K562 (cell line): Measurements from ENCODE around the gene FUZ. TPM values are rescaled to one million over a fixed set of nuclear protein-coding genes. Genes with fewer than 3 reads are reported as not detected.

Source experiments
- ATAC-seq: fragments of 200-7000 bp; cut with Tn5 transposase; 3 replicates; pipeline ENCODE4 v1.9.1; 2020; ENCODE audit warnings: moderate library complexity
- BruUV-seq: library from RNA; stranded (reverse); fragments of 400-500 nt; replicated peaks from 2 replicates; lab custom pipeline; 2021; lab: Mats Ljungman, UMichigan
- CTCF ChIA-PET: fragments of 300-600 bp; formaldehyde crosslinking; extraction: SDS; loops from one replicate; lab custom pipeline; 2021; ENCODE audit warnings: low intra/inter-chr PET ratio; lab: Yijun Ruan, JAX
- POLR2A ChIA-PET: fragments of 300-600, 350-650 bp; sonication (Branson Sonifier 250); formaldehyde crosslinking; extraction: SDS; loops from one replicate; lab custom pipeline; 2021; ENCODE audit warnings: antibody characterized with exemption, inconsistent platforms; lab: Yijun Ruan, JAX
- DNase-seq, 4 experiments: peaks; one replicate each; pipeline versions ENCODE4 v3.0.0 to v3.0.0-alpha.2; 2011 to 2018; ENCODE audit warnings: low spot score in 3 of 4, mixed read lengths in 3 of 4; ENCODE audit errors: extremely low read depth in 1 of 4
- FAIRE-seq: peaks from 2 replicates; lab custom pipeline; 2011; peaks lifted over from hg19 to GRCh38; lab: Jason Lieb, UNC
- H2AFZ ChIP-seq: 2 replicates; pipeline ENCODE4 v1.6.0; 2011; ENCODE audit warnings: low read depth, low read length, control low read depth, inconsistent platforms
- H3K27ac ChIP-seq: fragments of 200-600 bp; 3 replicates; pipeline ENCODE4 v1.8.0; 2011; ENCODE audit warnings: low read depth, mild to moderate bottlenecking, control low read depth, inconsistent platforms, low read length, moderate library complexity, mixed read lengths; ENCODE audit errors: extremely low read depth
- H3K27me3 ChIP-seq, 2 experiments: fragments of 300-600 bp in 1 of 2; 2 replicates in 1 of 2; 3 replicates in 1 of 2; pipeline versions ENCODE4 v1.6.0 to v1.8.0; 2011; ENCODE audit warnings: inconsistent platforms in 2 of 2, low read length in 2 of 2, mild to moderate bottlenecking in 1 of 2, mixed read lengths in 1 of 2, moderate library complexity in 1 of 2; ENCODE audit not compliant: control insufficient read depth in 2 of 2, insufficient read depth in 2 of 2
- H3K36me3 ChIP-seq: fragments of 300-600 bp; 3 replicates; pipeline ENCODE4 v1.8.0; 2011; ENCODE audit warnings: mild to moderate bottlenecking, low read length, inconsistent platforms; ENCODE audit not compliant: control insufficient read depth, insufficient read depth
- H3K4me1 ChIP-seq, 2 experiments: fragments of 200-600 bp in 1 of 2; replicated peaks in 1 of 2; 2 replicates in 1 of 2; 3 replicates in 1 of 2; pipeline versions ENCODE4 v1.5.1 to v1.8.0; 2011; ENCODE audit warnings: inconsistent platforms in 2 of 2, low read length in 2 of 2, mild to moderate bottlenecking in 1 of 2, mixed read lengths in 1 of 2, moderate library complexity in 1 of 2; ENCODE audit not compliant: control insufficient read depth in 2 of 2, insufficient read depth in 2 of 2
- H3K4me2 ChIP-seq: 2 replicates; pipeline ENCODE4 v1.6.1; 2011; ENCODE audit warnings: low read length, control low read depth, inconsistent platforms, mixed read lengths; ENCODE audit not compliant: insufficient read depth
- H3K4me3 ChIP-seq: fragments of 200-600 bp; sonication (generic), shearing (Covaris generic); 2 replicates; pipeline ENCODE4 v1.5.1; 2016; ENCODE audit warnings: control low read depth, inconsistent platforms
- H3K79me2 ChIP-seq: fragments of 200-600 bp; 3 replicates; pipeline ENCODE4 v1.8.0; 2011; ENCODE audit warnings: low read length, inconsistent platforms; ENCODE audit not compliant: control insufficient read depth, insufficient read depth
- H3K9ac ChIP-seq, 2 experiments: 2 replicates each; pipeline versions ENCODE4 v1.6.0 to v1.6.1; 2011; ENCODE audit warnings: low read depth in 2 of 2, low read length in 2 of 2, control low read depth in 1 of 2, inconsistent platforms in 1 of 2, mild to moderate bottlenecking in 1 of 2, mixed read lengths in 1 of 2; ENCODE audit not compliant: insufficient read depth in 1 of 2
- H3K9me1 ChIP-seq: one replicate; pipeline ENCODE4 v1.6.0; 2011; ENCODE audit warnings: inconsistent platforms, mild to moderate bottlenecking, low read length, moderate library complexity; ENCODE audit not compliant: control insufficient read depth, insufficient read depth
- H3K9me3 ChIP-seq: replicated peaks from 2 replicates; pipeline ENCODE4 v1.5.1; 2011; ENCODE audit warnings: low read depth, low read length, inconsistent platforms; ENCODE audit not compliant: control insufficient read depth, insufficient read depth
- H4K20me1 ChIP-seq: replicated peaks from 2 replicates; pipeline ENCODE4 v1.6.1; 2011; ENCODE audit warnings: low read length, inconsistent platforms, mixed read lengths; ENCODE audit not compliant: control insufficient read depth, insufficient read depth
- ATF2 ChIP-seq: sonication (generic); formaldehyde crosslinking; IDR thresholded peaks from 2 replicates; pipeline ENCODE4 v1.8.1; 2022; ENCODE audit warnings: missing genetic modification reagents
- CCAR2 ChIP-seq: fragments of 200-400 bp; formaldehyde crosslinking; IDR thresholded peaks from 2 replicates; pipeline ENCODE4 v1.6.1; 2017; ENCODE audit warnings: mild to moderate bottlenecking, low read depth, low read length
- CTCFL ChIP-seq: IDR thresholded peaks from 2 replicates; pipeline ENCODE4 v1.6.1; 2011; ENCODE audit warnings: borderline replicate concordance, low read depth, mild to moderate bottlenecking, moderate library complexity, low read length; ENCODE audit not compliant: insufficient read depth, poor library complexity, severe bottlenecking
- E4F1 ChIP-seq: fragments of 250-450 bp; sonication (Bioruptor Pico); IDR thresholded peaks from 2 replicates; pipeline ENCODE4 v1.5.0; 2021; ENCODE audit warnings: mild to moderate bottlenecking, borderline replicate concordance
- EGR1 ChIP-seq: fragments of 450-650 bp; conservative IDR thresholded peaks from 2 replicates; pipeline ENCODE4 v1.6.1; 2017; ENCODE audit warnings: mild to moderate bottlenecking
- MCM7 ChIP-seq, 2 experiments: fragments of 450-650 bp; IDR thresholded peaks; 2 replicates each; pipeline ENCODE4 v1.6.1; 2016 to 2018
- POLR2G ChIP-seq: fragments of 200-400 bp; formaldehyde crosslinking; IDR thresholded peaks from 2 replicates; pipeline ENCODE4 v1.6.1; 2017; ENCODE audit warnings: low read depth, mild to moderate bottlenecking, antibody characterized with exemption, low read length, moderate library complexity
- RBFOX2 ChIP-seq: fragments of 200-400 bp; formaldehyde crosslinking; IDR thresholded peaks from 2 replicates; pipeline ENCODE4 v1.6.1; 2017; ENCODE audit warnings: low read depth, mild to moderate bottlenecking, low read length, moderate library complexity
- ZNF518B ChIP-seq: fragments of 250-450 bp; sonication (Bioruptor Pico); IDR thresholded peaks from 2 replicates; pipeline ENCODE4 v1.5.0; 2021; ENCODE audit warnings: mild to moderate bottlenecking, moderate library complexity
- ZNF778 ChIP-seq: fragments of 450-650 bp; formaldehyde crosslinking; IDR thresholded peaks from 2 replicates; pipeline ENCODE4 v1.4.0; 2020; ENCODE audit warnings: mild to moderate bottlenecking, moderate library complexity
- WGBS: fragments of 100-300 bp; shearing (Covaris generic); methylation state at CpG from one replicate; pipeline ENCODE4 v1.1.6; 2016; ENCODE audit warnings: low coverage, mixed read lengths; ENCODE audit not compliant: insufficient coverage; ENCODE audit errors: missing lambda C conversion rate; 5-methylcytosine and 5-hydroxymethylcytosine counted together
- in situ Hi-C: fragments of 300-500 bp; cut with MboI; formaldehyde crosslinking; loops from 4 replicates; pipeline ENCODE4 v1.15.0; 2018; ENCODE audit warnings: inconsistent platforms, mixed read lengths
- intact Hi-C: fragments of 100-400 bp; cut with micrococcal nuclease; formaldehyde crosslinking; loops from 2 replicates; pipeline ENCODE4 v1.14.2; 2022
- polyA plus RNA-seq, 8 experiments: library from polyadenylated mRNA; depleted of rRNA in 4 of 8; stranded (reverse) in 5 of 8; unstranded in 3 of 8; fragments of >200 nt; fragmentation: Nextera tagmentation in 2 of 8; fragmentation: Illumina TruSeq in 1 of 8; extraction: Ambion mirVana in 2 of 8; extraction: Trizol in 1 of 8; gene quantifications; 2 replicates each; pipeline versions ENCODE4 v1.2.1 to v1.2.3, GENCODE V29; 2011 to 2014; ENCODE audit warnings: inconsistent platforms in 1 of 8, missing spikeins in 1 of 8
- total RNA-seq, 7 experiments: library from RNA; depleted of rRNA in 6 of 7; stranded (reverse); fragments of >200 nt in 6 of 7; fragmentation: Illumina TruSeq in 2 of 7; extraction: Trizol in 2 of 7; gene quantifications; 2 replicates each; pipeline versions ENCODE4 v1.2.1 to v1.2.3, GENCODE V29; 2011 to 2021; ENCODE audit warnings: low replicate concordance in 1 of 7

The FUZ gene
- total and polyA plus RNA-seq, 9 of the 15 experiments (the other 6 are each of a cell fraction or from before 2014, with no cell fraction given): 0.17 to 7.6 (median 3.6) TPM; not detected in 1

- ChIA-PET CTCF (no interaction called here), POLR2A (no interaction called here)
- WGBS: 91% methylated on average over 10 of the region's 26 CpGs
- no peaks in the 10 kb centered on the region for H3K9me3 ChIP-seq
- no TSS peak for BruUV-seq
- H3K79me2 ChIP-seq: peaks cover 11% of the 10 kb centered on the region
- in situ Hi-C loops: no loop called here
- no peak overlapping the region for H3K4me2 ChIP-seq
- intact Hi-C loops: no loop called here
- H3K9me1 ChIP-seq: no peaks in the 10 kb centered on the region
- H4K20me1 ChIP-seq: no peaks in the 10 kb centered on the region; the same call in 1 of the 2 replicates
- TF ChIP-seq CCAR2 (no peak), ZNF518B (CRISPR knock-in tag) (no peak), RBFOX2 (0 out of 2 replicates have a peak, but pooled peaks have one; percentile 17), ZNF778 (no peak), EGR1 (0 out of 2 replicates have a peak, but pooled peaks have one; percentile 7), E4F1 (CRISPR knock-in tag) (no peak), MCM7 (IDR thresholded peaks at IDR 0.05) (no peak), ATF2 (no peak), CTCFL (no peak), POLR2G (0 out of 2 replicates have a peak, but pooled peaks have one; percentile 25)
- no peak overlapping the region for H2AFZ ChIP-seq
- no peak overlapping the region for H3K27ac ChIP-seq
- ATAC-seq (no peak), DNase-seq (no peak), FAIRE-seq (no peak)
- H3K36me3 ChIP-seq: peaks cover 88% of the 10 kb centered on the region
- peaks cover 0 to 32% of the 10 kb centered on the region in 2 experiments; a peak in 3 of 5 replicates for H3K4me1 ChIP-seq
- no peaks in the 10 kb centered on the region for H3K27me3 ChIP-seq
- H3K4me3 ChIP-seq: no peak overlapping the region
- H3K9ac ChIP-seq: peak overlapping the region in 1 of 2 experiments; percentile 28; a peak in 1 of 4 replicates
Measured at GRCh38 chr19:49791776-49792445, 21.2 kb downstream of the FUZ start.
